ENCODE measurements around the gene ANKFY1. TPM values are rescaled to one million over a fixed set of nuclear protein-coding genes. Genes with fewer than 3 reads are reported as not detected.

Gene ANKFY1
- total RNA-seq, 1 experiment from 2014 or later, result 46.8 TPM

DNA sequence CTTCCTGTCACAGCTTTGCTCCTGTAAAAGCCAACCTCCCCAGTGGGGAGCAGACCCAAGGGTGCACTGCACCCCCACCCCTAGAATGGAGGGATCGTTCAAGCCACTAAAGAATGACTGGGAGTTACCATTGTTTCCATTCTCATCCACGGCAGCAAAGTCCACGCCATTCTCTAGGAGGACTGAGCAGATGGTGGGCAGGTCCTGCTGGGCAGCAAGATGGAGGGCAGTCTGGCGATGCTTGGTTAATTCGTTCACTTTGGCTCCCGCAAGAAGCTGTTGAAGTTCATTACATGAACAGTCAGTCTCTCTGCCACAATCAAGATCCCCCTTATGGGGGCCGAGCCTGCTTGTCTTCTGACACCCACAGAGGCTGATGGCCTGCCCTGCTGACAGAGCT lies 90.0 kb downstream of the ANKFY1 start (continued):
- TF ChIP-seq, protein P1, sequence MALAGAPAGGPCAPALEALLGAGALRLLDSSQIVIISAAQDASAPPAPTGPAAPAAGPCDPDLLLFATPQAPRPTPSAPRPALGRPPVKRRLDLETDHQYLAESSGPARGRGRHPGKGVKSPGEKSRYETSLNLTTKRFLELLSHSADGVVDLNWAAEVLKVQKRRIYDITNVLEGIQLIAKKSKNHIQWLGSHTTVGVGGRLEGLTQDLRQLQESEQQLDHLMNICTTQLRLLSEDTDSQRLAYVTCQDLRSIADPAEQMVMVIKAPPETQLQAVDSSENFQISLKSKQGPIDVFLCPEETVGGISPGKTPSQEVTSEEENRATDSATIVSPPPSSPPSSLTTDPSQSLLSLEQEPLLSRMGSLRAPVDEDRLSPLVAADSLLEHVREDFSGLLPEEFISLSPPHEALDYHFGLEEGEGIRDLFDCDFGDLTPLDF (CRISPR knock-in tag; IDR thresholded peaks at IDR 0.05), result no peak
- TF ChIP-seq CBFB (CRISPR knock-in tag; IDR thresholded peaks at IDR 0.05; ENCODE audit: low read depth) (no peak), SOX15 (CRISPR knock-in tag; IDR thresholded peaks at IDR 0.05) (no peak), TP53 (CRISPR knock-in tag; IDR thresholded peaks at IDR 0.05) (no peak)

DNA sequence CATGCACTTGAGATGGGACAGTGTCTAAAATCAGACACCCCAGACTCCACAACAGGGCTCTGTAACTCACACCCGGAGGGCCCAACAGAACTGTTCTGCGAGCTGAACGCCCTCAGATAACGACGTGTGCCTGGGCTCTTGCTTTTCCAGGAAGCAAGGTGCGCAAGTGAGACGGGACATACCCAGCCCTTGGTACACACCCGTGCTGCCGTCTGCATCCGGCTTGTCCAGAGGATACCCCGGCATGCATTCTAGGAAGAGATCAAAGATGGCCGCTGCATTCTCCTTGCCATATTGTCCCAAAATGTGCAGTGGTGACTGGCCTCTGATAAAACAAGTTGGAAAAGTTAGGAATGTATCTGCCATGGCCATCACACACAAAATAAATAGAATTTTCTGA lies 91.4 kb downstream of the ANKFY1 start:
- H3K27ac Mint-ChIP-seq, result no peak overlapping the region
- TF ChIP-seq, protein P2, sequence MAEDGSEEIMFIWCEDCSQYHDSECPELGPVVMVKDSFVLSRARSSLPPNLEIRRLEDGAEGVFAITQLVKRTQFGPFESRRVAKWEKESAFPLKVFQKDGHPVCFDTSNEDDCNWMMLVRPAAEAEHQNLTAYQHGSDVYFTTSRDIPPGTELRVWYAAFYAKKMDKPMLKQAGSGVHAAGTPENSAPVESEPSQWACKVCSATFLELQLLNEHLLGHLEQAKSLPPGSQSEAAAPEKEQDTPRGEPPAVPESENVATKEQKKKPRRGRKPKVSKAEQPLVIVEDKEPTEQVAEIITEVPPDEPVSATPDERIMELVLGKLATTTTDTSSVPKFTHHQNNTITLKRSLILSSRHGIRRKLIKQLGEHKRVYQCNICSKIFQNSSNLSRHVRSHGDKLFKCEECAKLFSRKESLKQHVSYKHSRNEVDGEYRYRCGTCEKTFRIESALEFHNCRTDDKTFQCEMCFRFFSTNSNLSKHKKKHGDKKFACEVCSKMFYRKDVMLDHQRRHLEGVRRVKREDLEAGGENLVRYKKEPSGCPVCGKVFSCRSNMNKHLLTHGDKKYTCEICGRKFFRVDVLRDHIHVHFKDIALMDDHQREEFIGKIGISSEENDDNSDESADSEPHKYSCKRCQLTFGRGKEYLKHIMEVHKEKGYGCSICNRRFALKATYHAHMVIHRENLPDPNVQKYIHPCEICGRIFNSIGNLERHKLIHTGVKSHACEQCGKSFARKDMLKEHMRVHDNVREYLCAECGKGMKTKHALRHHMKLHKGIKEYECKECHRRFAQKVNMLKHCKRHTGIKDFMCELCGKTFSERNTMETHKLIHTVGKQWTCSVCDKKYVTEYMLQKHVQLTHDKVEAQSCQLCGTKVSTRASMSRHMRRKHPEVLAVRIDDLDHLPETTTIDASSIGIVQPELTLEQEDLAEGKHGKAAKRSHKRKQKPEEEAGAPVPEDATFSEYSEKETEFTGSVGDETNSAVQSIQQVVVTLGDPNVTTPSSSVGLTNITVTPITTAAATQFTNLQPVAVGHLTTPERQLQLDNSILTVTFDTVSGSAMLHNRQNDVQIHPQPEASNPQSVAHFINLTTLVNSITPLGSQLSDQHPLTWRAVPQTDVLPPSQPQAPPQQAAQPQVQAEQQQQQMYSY (CRISPR knock-in tag; IDR thresholded peaks at IDR 0.05), result no peak
- TF ChIP-seq JAZF1 (CRISPR knock-in tag; IDR thresholded peaks at IDR 0.05) (no peak), GTF2I (CRISPR knock-in tag; conservative IDR thresholded peaks at IDR 0.05) (no peak)
- TF ChIP-seq, protein P3, sequence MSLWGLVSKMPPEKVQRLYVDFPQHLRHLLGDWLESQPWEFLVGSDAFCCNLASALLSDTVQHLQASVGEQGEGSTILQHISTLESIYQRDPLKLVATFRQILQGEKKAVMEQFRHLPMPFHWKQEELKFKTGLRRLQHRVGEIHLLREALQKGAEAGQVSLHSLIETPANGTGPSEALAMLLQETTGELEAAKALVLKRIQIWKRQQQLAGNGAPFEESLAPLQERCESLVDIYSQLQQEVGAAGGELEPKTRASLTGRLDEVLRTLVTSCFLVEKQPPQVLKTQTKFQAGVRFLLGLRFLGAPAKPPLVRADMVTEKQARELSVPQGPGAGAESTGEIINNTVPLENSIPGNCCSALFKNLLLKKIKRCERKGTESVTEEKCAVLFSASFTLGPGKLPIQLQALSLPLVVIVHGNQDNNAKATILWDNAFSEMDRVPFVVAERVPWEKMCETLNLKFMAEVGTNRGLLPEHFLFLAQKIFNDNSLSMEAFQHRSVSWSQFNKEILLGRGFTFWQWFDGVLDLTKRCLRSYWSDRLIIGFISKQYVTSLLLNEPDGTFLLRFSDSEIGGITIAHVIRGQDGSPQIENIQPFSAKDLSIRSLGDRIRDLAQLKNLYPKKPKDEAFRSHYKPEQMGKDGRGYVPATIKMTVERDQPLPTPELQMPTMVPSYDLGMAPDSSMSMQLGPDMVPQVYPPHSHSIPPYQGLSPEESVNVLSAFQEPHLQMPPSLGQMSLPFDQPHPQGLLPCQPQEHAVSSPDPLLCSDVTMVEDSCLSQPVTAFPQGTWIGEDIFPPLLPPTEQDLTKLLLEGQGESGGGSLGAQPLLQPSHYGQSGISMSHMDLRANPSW (CRISPR knock-in tag; conservative IDR thresholded peaks at IDR 0.05; ENCODE audit: low read depth), result no peak
- TF ChIP-seq, protein P4, sequence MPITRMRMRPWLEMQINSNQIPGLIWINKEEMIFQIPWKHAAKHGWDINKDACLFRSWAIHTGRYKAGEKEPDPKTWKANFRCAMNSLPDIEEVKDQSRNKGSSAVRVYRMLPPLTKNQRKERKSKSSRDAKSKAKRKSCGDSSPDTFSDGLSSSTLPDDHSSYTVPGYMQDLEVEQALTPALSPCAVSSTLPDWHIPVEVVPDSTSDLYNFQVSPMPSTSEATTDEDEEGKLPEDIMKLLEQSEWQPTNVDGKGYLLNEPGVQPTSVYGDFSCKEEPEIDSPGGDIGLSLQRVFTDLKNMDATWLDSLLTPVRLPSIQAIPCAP (CRISPR knock-in tag; IDR thresholded peaks at IDR 0.05), result no peak
- TF ChIP-seq, protein P5, sequence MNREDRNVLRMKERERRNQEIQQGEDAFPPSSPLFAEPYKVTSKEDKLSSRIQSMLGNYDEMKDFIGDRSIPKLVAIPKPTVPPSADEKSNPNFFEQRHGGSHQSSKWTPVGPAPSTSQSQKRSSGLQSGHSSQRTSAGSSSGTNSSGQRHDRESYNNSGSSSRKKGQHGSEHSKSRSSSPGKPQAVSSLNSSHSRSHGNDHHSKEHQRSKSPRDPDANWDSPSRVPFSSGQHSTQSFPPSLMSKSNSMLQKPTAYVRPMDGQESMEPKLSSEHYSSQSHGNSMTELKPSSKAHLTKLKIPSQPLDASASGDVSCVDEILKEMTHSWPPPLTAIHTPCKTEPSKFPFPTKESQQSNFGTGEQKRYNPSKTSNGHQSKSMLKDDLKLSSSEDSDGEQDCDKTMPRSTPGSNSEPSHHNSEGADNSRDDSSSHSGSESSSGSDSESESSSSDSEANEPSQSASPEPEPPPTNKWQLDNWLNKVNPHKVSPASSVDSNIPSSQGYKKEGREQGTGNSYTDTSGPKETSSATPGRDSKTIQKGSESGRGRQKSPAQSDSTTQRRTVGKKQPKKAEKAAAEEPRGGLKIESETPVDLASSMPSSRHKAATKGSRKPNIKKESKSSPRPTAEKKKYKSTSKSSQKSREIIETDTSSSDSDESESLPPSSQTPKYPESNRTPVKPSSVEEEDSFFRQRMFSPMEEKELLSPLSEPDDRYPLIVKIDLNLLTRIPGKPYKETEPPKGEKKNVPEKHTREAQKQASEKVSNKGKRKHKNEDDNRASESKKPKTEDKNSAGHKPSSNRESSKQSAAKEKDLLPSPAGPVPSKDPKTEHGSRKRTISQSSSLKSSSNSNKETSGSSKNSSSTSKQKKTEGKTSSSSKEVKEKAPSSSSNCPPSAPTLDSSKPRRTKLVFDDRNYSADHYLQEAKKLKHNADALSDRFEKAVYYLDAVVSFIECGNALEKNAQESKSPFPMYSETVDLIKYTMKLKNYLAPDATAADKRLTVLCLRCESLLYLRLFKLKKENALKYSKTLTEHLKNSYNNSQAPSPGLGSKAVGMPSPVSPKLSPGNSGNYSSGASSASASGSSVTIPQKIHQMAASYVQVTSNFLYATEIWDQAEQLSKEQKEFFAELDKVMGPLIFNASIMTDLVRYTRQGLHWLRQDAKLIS (CRISPR knock-in tag; IDR thresholded peaks at IDR 0.05; ENCODE audit: borderline replicate concordance), result no peak
- DNase-seq (ENCODE audit: low spot score), result no peak
- H3K9me3 Mint-ChIP-seq, result no peaks in the 10 kb centered on the region
- CTCF ChIA-PET, result no interaction called here
- ATAC-seq, result no peak
- H3K4me1 Mint-ChIP-seq, result no peaks in the 10 kb centered on the region
- POLR2A ChIA-PET, result no interaction called here
- peaks cover 73% of the 10 kb centered on the region for H3K36me3 Mint-ChIP-seq
- no peaks in the 10 kb centered on the region for H3K27me3 Mint-ChIP-seq (ENCODE audit: low read depth)
- H3K4me3 Mint-ChIP-seq, result no peak overlapping the region
